ENCODE data around the gene TEP1. TPM values are rescaled to one million over a fixed set of nuclear protein-coding genes. Genes with fewer than 3 reads are reported as not detected.

The TEP1 gene
- total and polyA plus RNA-seq, 10 of the 15 experiments (the other 5 are each of a cell fraction or from before 2014, with no cell fraction given) = 3.3 to 29.7 (median 16.8) TPM

DNA sequence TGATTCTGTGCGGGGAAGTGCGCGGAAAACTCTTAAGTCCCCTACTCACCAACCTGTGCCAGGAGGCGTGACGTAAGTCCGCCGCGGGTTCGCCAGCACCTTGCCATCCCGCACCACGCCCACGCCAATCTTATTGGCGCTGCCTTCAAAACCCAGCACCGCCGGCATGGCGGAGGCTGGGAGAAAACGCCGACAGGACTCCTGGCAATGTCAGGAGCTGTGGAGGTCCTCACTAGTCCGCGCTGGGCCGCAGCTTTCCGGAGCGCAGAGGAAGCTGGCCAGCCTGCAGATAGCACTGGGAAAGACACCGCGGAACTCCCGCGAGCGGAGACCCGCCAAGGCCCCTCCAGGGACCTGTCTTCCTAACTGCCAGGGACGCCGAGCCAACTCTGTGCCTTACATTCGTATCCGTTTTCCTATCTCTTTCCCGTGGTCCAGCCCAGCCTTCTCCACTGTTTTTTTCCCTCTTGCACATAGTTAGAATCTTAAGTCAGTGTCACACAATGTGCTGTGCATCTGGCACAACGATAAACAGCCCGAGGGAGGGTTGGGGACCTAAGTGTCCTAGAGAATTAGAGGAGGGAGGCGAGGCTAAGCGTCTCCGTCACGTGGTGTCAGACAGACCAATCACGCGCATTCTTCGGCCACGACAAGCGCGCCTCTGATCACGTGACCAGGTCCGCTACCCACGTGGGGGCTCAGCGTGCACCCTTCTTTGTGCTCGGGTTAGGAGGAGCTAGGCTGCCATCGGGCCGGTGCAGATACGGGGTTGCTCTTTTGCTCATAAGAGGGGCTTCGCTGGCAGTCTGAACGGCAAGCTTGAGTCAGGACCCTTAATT lies 41.4 kb upstream of the TEP1 start, which contains the start of the genes APEX1 and OSGEP:
Gene APEX1 (plus strand): TSS at position 711 of the 839 bp plus-strand sequence. CDS start 420 bp downstream, outside the sequence.
Gene OSGEP (minus strand): TSS at position 297 of the 839 bp plus-strand sequence. CDS start 129 bp downstream, at position 168.
- Histone ChIP-seq H3K4me2 (ENCODE audit: control insufficient read depth, insufficient read depth) (peak within 1 kb of the TSS; percentile 67), H3K4me1 (ENCODE audit: control insufficient read depth, insufficient read depth, low read length) (peaks cover under 1% of the 10 kb centered on the region), H3K79me2 (ENCODE audit: control insufficient read depth, insufficient read depth, low read length) (peaks cover 43% of the 10 kb centered on the region), H3K9me3 (replicated peaks; ENCODE audit: control insufficient read depth, insufficient read depth, low read length) (no peaks in the 10 kb centered on the region), H3K4me3 (peak within 1 kb of the TSS; percentile 83), H4K20me1 (ENCODE audit: control insufficient read depth, insufficient read depth) (no peaks in the 10 kb centered on the region), H2AFZ (ENCODE audit: control insufficient read depth, low read depth, low read length) (peak within 1 kb of the TSS; percentile 84), H3K27ac (ENCODE audit: control insufficient read depth, insufficient read depth) (peak within 1 kb of the TSS; percentile 98), H3K36me3 (ENCODE audit: control insufficient read depth in 2 of 2, insufficient read depth in 2 of 2, low read length in 1 of 2) (peaks cover 12 to 48% of the 10 kb centered on the region in 2 experiments), H3K9ac (ENCODE audit: control insufficient read depth, insufficient read depth, low read length) (peak within 1 kb of the TSS; percentile 84), H3K27me3 (replicated peaks in 1 of 2; ENCODE audit: control insufficient read depth in 2 of 2, insufficient read depth in 2 of 2, low read length in 1 of 2) (no peaks in the 10 kb centered on the region)
- FAIRE-seq (peak; percentile 98), DNase-seq (ENCODE audit: low read depth, low spot score) (peak; percentile 99), ATAC-seq (peak; percentile 93)
- SMC1A ChIA-PET (ENCODE audit: uncharacterized antibody, unreplicated experiment) = interaction anchor here (0.9 to 3.0 kb wide), 11 partner anchors 18 to 127 kb away, joined by 3 to 27 read pairs (median 6); partner anchors contain the start of genes CCNB1IP1, PARP2 and TEP1
- no TSS peak for BruUV-seq (replicated peaks)
- intact Hi-C loops (cut with micrococcal nuclease; ENCODE audit: unreplicated experiment) (loop anchor here (1.0 to 2.0 kb wide), 3 partner anchors 26 to 111 kb away; partner anchors contain the start of genes PARP2 and TEP1), in situ Hi-C loops (cut with MboI) (loop anchor here (5.0 kb wide), 1 partner anchor 37 kb away; no protein-coding TSS in a partner anchor)
- under 1% methylated on average over 56 of the region's 56 CpGs for WGBS (ENCODE audit: insufficient coverage, insufficient replicate concordance, low lambda C conversion rate, missing lambda C conversion rate)
- POLR2A ChIA-PET = interaction anchor here (0.6 to 2.7 kb wide), 14 partner anchors 10 to 123 kb away, joined by 3 to 27 read pairs (median 5); partner anchors contain the start of genes CCNB1IP1, PARP2, PNP and TEP1
- RAD21 ChIA-PET (ENCODE audit: unreplicated experiment) = interaction anchor here (0.6 to 2.9 kb wide), 9 partner anchors 15 to 1057 kb away, joined by 3 to 17 read pairs (median 4); partner anchors contain the start of genes PARP2, PNP and TEP1
- CTCF ChIA-PET = interaction anchor here (0.7 to 4.7 kb wide), 7 partner anchors 15 to 219 kb away, joined by 3 to 48 read pairs (median 3); partner anchors contain the start of gene TEP1
- peak; percentile 32; the same call in 1 of the 2 replicates for TF ChIP-seq ASH2L (IDR thresholded peaks at IDR 0.05; ENCODE audit: borderline replicate concordance, low read depth)
- TF ChIP-seq CBFB (IDR thresholded peaks at IDR 0.05; ENCODE audit: low read depth) = peak; percentile 80
- TF ChIP-seq SIN3A (IDR thresholded peaks at IDR 0.05; ENCODE audit: low read depth, low read length) = peak; percentile 92
- peak; percentile 60; the same call in 1 of the 2 replicates for TF ChIP-seq NFIC (IDR thresholded peaks at IDR 0.05; ENCODE audit: low read depth, low read length)
- peak; percentile 74 for TF ChIP-seq E2F4 (IDR thresholded peaks at IDR 0.05; ENCODE audit: low read depth, low read length)
- no peak for TF ChIP-seq TARDBP (IDR thresholded peaks at IDR 0.05; ENCODE audit: borderline replicate concordance)
- 0 out of 2 replicates have a peak, but pooled peaks have one; percentile 21 for TF ChIP-seq JUND (IDR thresholded peaks at IDR 0.05; ENCODE audit: low read depth, low read length)
- TF ChIP-seq HSF1 (IDR thresholded peaks at IDR 0.05; ENCODE audit: low read depth, low read length) = 0 out of 2 replicates have a peak, but pooled peaks have one; percentile 5
- TF ChIP-seq MXI1 (IDR thresholded peaks at IDR 0.05; ENCODE audit: low read depth, low read length) = peak; percentile 98
- TF ChIP-seq ETV6 (conservative IDR thresholded peaks at IDR 0.05 in 1 of 2, IDR thresholded peaks at IDR 0.05 in 1 of 2; ENCODE audit: borderline replicate concordance in 1 of 2, low read depth in 1 of 2) = peak in 1 of 2 experiments; percentile 60; a peak in 2 of 4 replicates
- TF ChIP-seq ESRRA (IDR thresholded peaks at IDR 0.05; ENCODE audit: low read length) = no peak
- peak; percentile 72 for TF ChIP-seq HDAC6 (IDR thresholded peaks at IDR 0.05; ENCODE audit: unreplicated experiment)
- TF ChIP-seq YY1 (IDR thresholded peaks at IDR 0.05; ENCODE audit: low read depth, low read length) = peak; percentile 81
- TF ChIP-seq ATF7 (IDR thresholded peaks at IDR 0.05; ENCODE audit: low read depth) = peak; percentile 64
- TF ChIP-seq BMI1 (IDR thresholded peaks at IDR 0.05; ENCODE audit: borderline replicate concordance) = no peak
- peak; percentile 79 for TF ChIP-seq CREB1 (IDR thresholded peaks at IDR 0.05; ENCODE audit: low read depth)
- TF ChIP-seq, protein P1, sequence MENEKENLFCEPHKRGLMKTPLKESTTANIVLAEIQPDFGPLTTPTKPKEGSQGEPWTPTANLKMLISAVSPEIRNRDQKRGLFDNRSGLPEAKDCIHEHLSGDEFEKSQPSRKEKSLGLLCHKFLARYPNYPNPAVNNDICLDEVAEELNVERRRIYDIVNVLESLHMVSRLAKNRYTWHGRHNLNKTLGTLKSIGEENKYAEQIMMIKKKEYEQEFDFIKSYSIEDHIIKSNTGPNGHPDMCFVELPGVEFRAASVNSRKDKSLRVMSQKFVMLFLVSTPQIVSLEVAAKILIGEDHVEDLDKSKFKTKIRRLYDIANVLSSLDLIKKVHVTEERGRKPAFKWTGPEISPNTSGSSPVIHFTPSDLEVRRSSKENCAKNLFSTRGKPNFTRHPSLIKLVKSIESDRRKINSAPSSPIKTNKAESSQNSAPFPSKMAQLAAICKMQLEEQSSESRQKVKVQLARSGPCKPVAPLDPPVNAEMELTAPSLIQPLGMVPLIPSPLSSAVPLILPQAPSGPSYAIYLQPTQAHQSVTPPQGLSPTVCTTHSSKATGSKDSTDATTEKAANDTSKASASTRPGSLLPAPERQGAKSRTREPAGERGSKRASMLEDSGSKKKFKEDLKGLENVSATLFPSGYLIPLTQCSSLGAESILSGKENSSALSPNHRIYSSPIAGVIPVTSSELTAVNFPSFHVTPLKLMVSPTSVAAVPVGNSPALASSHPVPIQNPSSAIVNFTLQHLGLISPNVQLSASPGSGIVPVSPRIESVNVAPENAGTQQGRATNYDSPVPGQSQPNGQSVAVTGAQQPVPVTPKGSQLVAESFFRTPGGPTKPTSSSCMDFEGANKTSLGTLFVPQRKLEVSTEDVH (IDR thresholded peaks at IDR 0.05; ENCODE audit: low read depth, partially characterized antibody) = peak; percentile 42
